Measurements from ENCODE around the gene C10orf90.

C10orf90 gene

GRCh38 chr10:126639084-126639483 is 31.4 kb downstream of the C10orf90 start:
- H3K4me3 Mint-ChIP-seq, result no peak overlapping the region
- TF ChIP-seq, protein P1, sequence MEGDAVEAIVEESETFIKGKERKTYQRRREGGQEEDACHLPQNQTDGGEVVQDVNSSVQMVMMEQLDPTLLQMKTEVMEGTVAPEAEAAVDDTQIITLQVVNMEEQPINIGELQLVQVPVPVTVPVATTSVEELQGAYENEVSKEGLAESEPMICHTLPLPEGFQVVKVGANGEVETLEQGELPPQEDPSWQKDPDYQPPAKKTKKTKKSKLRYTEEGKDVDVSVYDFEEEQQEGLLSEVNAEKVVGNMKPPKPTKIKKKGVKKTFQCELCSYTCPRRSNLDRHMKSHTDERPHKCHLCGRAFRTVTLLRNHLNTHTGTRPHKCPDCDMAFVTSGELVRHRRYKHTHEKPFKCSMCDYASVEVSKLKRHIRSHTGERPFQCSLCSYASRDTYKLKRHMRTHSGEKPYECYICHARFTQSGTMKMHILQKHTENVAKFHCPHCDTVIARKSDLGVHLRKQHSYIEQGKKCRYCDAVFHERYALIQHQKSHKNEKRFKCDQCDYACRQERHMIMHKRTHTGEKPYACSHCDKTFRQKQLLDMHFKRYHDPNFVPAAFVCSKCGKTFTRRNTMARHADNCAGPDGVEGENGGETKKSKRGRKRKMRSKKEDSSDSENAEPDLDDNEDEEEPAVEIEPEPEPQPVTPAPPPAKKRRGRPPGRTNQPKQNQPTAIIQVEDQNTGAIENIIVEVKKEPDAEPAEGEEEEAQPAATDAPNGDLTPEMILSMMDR (IDR thresholded peaks at IDR 0.05; ENCODE audit: unreplicated experiment in 3 of 3), result no peak

DNA sequence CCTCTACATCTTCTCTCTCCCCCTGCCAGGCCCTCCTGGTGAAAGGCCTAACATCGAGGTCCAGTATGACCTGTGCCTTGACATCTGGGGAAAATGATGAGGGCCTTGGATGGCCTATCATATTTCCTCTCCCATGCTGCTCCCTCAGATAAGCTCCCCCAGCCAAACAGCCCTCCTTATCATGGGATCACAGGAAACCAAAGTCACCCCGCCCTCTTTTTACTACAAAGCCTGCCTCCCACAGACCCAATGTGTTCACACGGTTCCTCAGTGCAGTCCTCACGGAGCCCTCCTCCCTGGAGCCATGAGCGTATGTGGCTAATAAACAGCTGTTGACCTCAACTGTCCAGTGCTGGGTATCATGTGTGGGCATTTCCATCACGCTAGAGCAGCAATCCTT is 32.0 kb downstream of the C10orf90 start:
- Mint-ChIP-seq H3K27me3 (ENCODE audit: low read depth) (peaks cover 22% of the 10 kb centered on the region), H3K9me3 (no peaks in the 10 kb centered on the region), H3K27ac (no peak overlapping the region), H3K4me3 (no peak overlapping the region), H3K36me3 (ENCODE audit: low read depth) (no peaks in the 10 kb centered on the region), H3K4me1 (peaks cover 6% of the 10 kb centered on the region)
- TF ChIP-seq, protein P1 (IDR thresholded peaks at IDR 0.05; ENCODE audit: unreplicated experiment in 3 of 3), result no peak

More at GRCh38 chr10:126639084-126639483, 31.4 kb downstream of the C10orf90 start:
- H3K9me3 Mint-ChIP-seq, result no peaks in the 10 kb centered on the region
- peaks cover 22% of the 10 kb centered on the region for H3K27me3 Mint-ChIP-seq (ENCODE audit: low read depth)
- peaks cover 6% of the 10 kb centered on the region for H3K4me1 Mint-ChIP-seq
- no peak overlapping the region for H3K27ac Mint-ChIP-seq
- no peaks in the 10 kb centered on the region for H3K36me3 Mint-ChIP-seq (ENCODE audit: low read depth)

DNA sequence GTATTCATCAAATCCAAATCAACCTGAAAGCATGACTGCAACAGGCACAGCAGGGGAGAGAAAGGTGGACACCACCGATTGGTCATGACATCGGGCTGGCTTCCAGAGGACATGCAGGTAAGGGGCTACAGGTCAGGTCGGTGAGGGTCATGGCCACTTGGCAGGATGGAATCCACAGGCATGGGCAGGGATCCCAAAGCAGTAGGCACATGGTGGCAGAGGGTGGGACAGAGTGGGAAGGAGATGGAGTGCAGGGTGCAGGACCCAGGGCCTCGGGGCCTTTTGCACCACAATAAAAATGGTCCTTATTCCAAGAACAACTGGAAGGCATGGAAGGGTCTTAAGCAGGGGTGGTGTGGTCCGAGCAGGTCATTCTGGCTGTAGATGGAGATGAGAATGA is 33.0 kb downstream of the C10orf90 start:
- Mint-ChIP-seq H3K4me1 (peaks cover 6% of the 10 kb centered on the region), H3K4me3 (no peak overlapping the region), H3K36me3 (ENCODE audit: low read depth) (no peaks in the 10 kb centered on the region), H3K27me3 (ENCODE audit: low read depth) (peaks cover 19% of the 10 kb centered on the region), H3K9me3 (no peaks in the 10 kb centered on the region), H3K27ac (no peak overlapping the region)
- TF ChIP-seq, protein P1 (IDR thresholded peaks at IDR 0.05; ENCODE audit: unreplicated experiment in 3 of 3), result no peak

- no peaks in the 10 kb centered on the region for H3K36me3 Mint-ChIP-seq (ENCODE audit: low read depth)
- TF ChIP-seq, protein P1 (IDR thresholded peaks at IDR 0.05; ENCODE audit: unreplicated experiment in 3 of 3), result no peak
- H3K4me1 Mint-ChIP-seq, result peaks cover 17% of the 10 kb centered on the region
- no peaks in the 10 kb centered on the region for H3K9me3 Mint-ChIP-seq
- no peak overlapping the region for H3K4me3 Mint-ChIP-seq
- H3K27me3 Mint-ChIP-seq (ENCODE audit: low read depth), result peaks cover 21% of the 10 kb centered on the region
- H3K27ac Mint-ChIP-seq, result no peak overlapping the region
These were observed 35.6 kb downstream of the C10orf90 start for GRCh38 chr10:126634911-126635310.

DNA sequence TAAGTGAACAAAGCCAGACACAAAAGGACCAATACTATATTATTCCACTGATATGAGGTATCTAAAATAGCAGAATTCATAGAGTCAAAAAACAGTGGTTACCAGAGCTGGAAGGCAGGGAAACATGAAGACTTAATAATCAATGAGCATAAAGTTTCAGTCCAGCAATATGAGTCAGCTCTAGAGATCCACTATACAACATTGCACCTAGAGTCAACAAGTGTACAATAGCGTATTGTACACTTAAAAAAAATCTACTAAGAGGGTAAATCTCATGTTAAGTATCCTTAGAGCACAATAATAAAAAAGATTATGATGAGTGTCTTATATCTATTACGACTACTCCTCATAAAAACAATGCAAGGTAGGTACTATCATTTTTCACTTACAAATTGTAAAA is 36.1 kb downstream of the C10orf90 start:
- H3K4me1 Mint-ChIP-seq, result peaks cover 23% of the 10 kb centered on the region
- no peaks in the 10 kb centered on the region for H3K9me3 Mint-ChIP-seq
- H3K27ac Mint-ChIP-seq, result no peak overlapping the region
- H3K27me3 Mint-ChIP-seq (ENCODE audit: low read depth), result peaks cover 21% of the 10 kb centered on the region
- no peaks in the 10 kb centered on the region for H3K36me3 Mint-ChIP-seq (ENCODE audit: low read depth)
- H3K4me3 Mint-ChIP-seq, result no peak overlapping the region
- TF ChIP-seq, protein P1 (IDR thresholded peaks at IDR 0.05; ENCODE audit: unreplicated experiment in 3 of 3), result no peak

DNA sequence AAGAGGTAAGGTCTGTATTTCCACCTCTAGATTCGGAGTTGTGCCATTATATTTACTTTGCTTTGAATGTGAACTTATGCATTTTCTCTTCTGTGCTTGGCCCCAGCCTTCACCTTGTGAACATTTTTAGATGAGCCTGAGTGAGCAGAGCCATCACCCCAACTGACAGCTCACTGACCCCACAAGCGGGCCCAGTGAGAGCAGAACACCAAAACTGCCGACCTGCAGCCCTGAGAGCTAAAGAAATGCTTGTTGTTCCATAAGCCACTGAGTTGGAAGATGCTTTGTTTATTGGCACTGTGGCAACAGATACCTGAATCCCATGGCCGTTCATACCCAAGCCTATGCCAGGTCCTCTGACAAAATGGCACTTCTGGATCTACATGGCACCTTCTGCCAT is 37.8 kb downstream of the C10orf90 start:
- H3K27me3 Mint-ChIP-seq (ENCODE audit: low read depth), result peaks cover 25% of the 10 kb centered on the region

More for the DNA sequence above, 37.8 kb downstream of the C10orf90 start:
- Mint-ChIP-seq H3K36me3 (ENCODE audit: low read depth) (no peaks in the 10 kb centered on the region), H3K4me1 (peaks cover 29% of the 10 kb centered on the region), H3K4me3 (no peak overlapping the region), H3K9me3 (no peaks in the 10 kb centered on the region), H3K27ac (no peak overlapping the region)
- TF ChIP-seq, protein P1 (IDR thresholded peaks at IDR 0.05; ENCODE audit: unreplicated experiment in 3 of 3), result no peak

Measured in nephron (organoid).